Measurements from ENCODE around the gene RBMS1. TPM values are rescaled to one million over a fixed set of nuclear protein-coding genes. Genes with fewer than 3 reads are reported as not detected.

Gene RBMS1
- total and polyA plus RNA-seq, 12 donors, result 22.6 to 77.7 (median 59.0) TPM

- 54 to 70% methylated on average over 2 of the region's 2 CpGs for WGBS, 2 donors
- Histone ChIP-seq H3K27me3 (no peaks in the 10 kb centered on the region), H3K9me3 (no peaks in the 10 kb centered on the region), H3K36me3 (peaks cover 0 to 11% (median 0%) of the 10 kb centered on the region in 9 donors), H3K27ac (peak overlapping the region in 3 of 10 donors; percentile 31 to 46 (median 45)), H3K4me1 (peaks cover 11 to 97% (median 75%) of the 10 kb centered on the region in 9 donors), H3K4me3 (no peak overlapping the region)
- TF ChIP-seq, protein P1, sequence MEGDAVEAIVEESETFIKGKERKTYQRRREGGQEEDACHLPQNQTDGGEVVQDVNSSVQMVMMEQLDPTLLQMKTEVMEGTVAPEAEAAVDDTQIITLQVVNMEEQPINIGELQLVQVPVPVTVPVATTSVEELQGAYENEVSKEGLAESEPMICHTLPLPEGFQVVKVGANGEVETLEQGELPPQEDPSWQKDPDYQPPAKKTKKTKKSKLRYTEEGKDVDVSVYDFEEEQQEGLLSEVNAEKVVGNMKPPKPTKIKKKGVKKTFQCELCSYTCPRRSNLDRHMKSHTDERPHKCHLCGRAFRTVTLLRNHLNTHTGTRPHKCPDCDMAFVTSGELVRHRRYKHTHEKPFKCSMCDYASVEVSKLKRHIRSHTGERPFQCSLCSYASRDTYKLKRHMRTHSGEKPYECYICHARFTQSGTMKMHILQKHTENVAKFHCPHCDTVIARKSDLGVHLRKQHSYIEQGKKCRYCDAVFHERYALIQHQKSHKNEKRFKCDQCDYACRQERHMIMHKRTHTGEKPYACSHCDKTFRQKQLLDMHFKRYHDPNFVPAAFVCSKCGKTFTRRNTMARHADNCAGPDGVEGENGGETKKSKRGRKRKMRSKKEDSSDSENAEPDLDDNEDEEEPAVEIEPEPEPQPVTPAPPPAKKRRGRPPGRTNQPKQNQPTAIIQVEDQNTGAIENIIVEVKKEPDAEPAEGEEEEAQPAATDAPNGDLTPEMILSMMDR (IDR thresholded peaks at IDR 0.05), result no peak
- DNase-seq (no peak), ATAC-seq (peak in 2 of 8 donors; percentile 32 to 70)
- intact Hi-C loops (cut with DNase I), result loop anchor here in 7 of 10 donors (2.0 to 10.0 kb wide), 9 partner anchors 86 to 654 kb away; partner anchors contain the start of gene RBMS1 (in 4 of the 7)
Observed at GRCh38 chr2:160321006-160321405, 172.6 kb downstream of the RBMS1 start.

DNA sequence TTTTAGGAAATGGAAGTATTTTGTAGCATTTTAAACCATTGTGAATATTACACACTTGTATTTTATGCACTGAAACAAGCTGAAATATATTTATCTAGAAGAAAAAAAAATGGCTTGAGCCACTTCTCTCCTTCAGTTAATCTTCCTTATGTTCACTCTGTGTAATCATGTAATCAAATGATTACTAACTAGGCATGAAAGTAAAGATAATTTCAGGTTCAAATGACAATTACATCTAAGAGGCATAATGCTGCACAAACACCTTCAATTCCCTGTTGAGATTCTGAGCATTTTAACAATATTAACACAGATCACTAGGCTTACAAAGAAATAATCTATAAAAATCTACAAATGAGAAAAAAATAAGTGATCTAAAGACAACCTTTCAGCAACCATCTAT, 173.9 kb downstream of the RBMS1 start:
- intact Hi-C loops (cut with DNase I), result loop anchor here in 7 of 10 donors (2.0 to 10.0 kb wide), 9 partner anchors 88 to 655 kb away; partner anchors contain the start of gene RBMS1 (in 4 of the 7)
- Histone ChIP-seq H3K36me3 (peaks cover 0 to 20% (median 0%) of the 10 kb centered on the region in 9 donors), H3K4me1 (peaks cover 11 to 97% (median 75%) of the 10 kb centered on the region in 9 donors), H3K27ac (peak overlapping the region in 2 of 10 donors; percentile 45 to 46), H3K9me3 (no peaks in the 10 kb centered on the region), H3K27me3 (no peaks in the 10 kb centered on the region), H3K4me3 (no peak overlapping the region)
- TF ChIP-seq, protein P1 (IDR thresholded peaks at IDR 0.05), result no peak
- ATAC-seq (no peak), DNase-seq (no peak)

DNA sequence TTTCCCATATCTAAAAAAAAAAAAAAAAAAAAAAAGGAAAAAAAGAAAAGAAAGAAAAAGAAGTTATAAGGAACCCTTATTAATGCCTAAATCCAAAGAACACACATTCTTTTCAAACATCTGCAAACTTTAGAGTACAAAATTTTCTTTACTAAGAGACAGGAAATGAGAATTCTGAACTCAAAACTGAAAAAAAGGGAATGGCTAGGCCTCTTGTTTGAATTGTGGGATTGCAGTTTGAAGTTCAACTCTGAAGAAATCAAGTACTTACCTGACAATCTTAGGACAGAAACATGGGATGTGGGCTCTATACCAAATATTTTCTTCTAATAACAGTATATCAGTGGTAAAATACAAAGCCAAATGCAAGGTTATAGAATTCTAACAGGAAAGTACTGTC, 175.4 kb downstream of the RBMS1 start:
- ATAC-seq (no peak), DNase-seq (no peak)
- intact Hi-C loops (cut with DNase I), result no loop called here
- H3K27me3 ChIP-seq, result no peaks in the 10 kb centered on the region
- peaks cover 11 to 99% (median 72%) of the 10 kb centered on the region in 9 donors for H3K4me1 ChIP-seq
- TF ChIP-seq, protein P1 (IDR thresholded peaks at IDR 0.05), result no peak
- H3K36me3 ChIP-seq, result peaks cover 0 to 25% (median 0%) of the 10 kb centered on the region in 9 donors
- no peak overlapping the region for H3K4me3 ChIP-seq
- peak overlapping the region in 8 of 10 donors; percentile 20 to 76 (median 42) for H3K27ac ChIP-seq
- H3K9me3 ChIP-seq, result no peaks in the 10 kb centered on the region

DNA sequence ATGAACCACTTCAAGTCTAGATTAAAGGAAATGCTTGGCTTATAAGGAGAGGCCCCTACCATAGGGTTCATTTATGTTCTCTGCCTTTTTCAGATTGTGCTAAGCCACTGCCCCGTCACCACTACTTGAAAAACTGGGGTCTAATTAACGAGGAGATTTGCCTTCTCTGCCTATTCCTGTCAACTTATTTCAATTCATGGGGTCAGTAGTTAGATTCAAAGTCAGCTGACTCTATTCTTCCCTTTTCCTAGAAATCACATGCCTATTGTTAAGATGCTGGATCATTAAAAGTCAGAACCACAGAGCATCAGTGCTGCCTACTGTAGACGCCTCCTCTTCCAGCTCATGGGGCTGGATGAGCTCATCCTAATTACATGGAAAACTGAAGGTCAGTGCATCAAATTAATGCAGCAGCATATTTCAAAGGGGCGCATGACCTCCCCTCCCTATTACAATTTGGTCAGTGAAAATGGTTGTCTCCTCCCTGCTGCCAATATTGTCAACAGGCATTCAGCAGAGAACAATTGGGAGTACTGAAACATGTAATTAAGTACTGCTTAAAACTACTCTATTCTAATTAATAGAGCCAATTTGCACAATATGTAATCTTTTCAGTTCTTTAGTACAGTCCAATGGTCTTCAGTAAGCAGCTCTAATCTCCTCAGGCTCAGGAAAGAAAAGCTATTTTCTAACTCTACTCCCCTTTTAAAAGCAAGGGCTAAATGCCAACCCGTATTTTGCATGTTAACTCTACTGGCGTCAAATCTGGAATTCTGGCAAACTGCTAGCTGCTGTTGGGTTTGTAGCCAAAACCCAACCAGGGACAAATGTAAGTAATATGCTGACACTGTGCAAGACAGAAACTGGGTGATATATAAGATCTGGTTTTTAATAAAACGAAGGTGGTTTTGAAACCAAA, 176.2 kb downstream of the RBMS1 start:
- H3K27me3 ChIP-seq, result no peaks in the 10 kb centered on the region
- TF ChIP-seq, protein P1 (IDR thresholded peaks at IDR 0.05), result no peak
- H3K27ac ChIP-seq, result peak overlapping the region in 9 of 10 donors; percentile 21 to 76 (median 42)
- WGBS, 2 donors, result 50% methylated on average over 7 of the region's 7 CpGs
- no peaks in the 10 kb centered on the region for H3K9me3 ChIP-seq
- intact Hi-C loops (cut with DNase I), result no loop called here
- peak; percentile 26 to 73 (median 50) for ATAC-seq
- no peak overlapping the region for H3K4me3 ChIP-seq
- DNase-seq, result peak in 1 of 2 donors; percentile 46
- peaks cover 11 to 97% (median 71%) of the 10 kb centered on the region in 9 donors for H3K4me1 ChIP-seq
- peaks cover 0 to 32% (median 0%) of the 10 kb centered on the region in 9 donors for H3K36me3 ChIP-seq
